Mesendoderm (in vitro differentiated cells): Measurements from ENCODE around the gene UQCRC2.

Experiments
- DNase-seq: peaks from one replicate; pipeline ENCODE4 v3.0.0; 2013
- H2AK5ac ChIP-seq: 2 replicates; pipeline ENCODE4 v1.6.1; 2013; ENCODE audit warnings: low read length, inconsistent platforms
- H2BK120ac ChIP-seq: 2 replicates; pipeline ENCODE4 v1.6.1; 2013; ENCODE audit warnings: low read depth, mild to moderate bottlenecking, low read length, moderate library complexity, mixed read lengths
- H2BK15ac ChIP-seq: replicated peaks from 2 replicates; pipeline ENCODE4 v1.6.1; 2013; ENCODE audit warnings: low read depth, mild to moderate bottlenecking, moderate library complexity
- H2BK5ac ChIP-seq: 2 replicates; pipeline ENCODE4 v1.6.1; 2013; ENCODE audit warnings: low read length, inconsistent platforms
- H3K18ac ChIP-seq: 2 replicates; pipeline ENCODE4 v1.6.1; 2013; ENCODE audit warnings: mild to moderate bottlenecking, low read length, mixed read lengths
- H3K23ac ChIP-seq: one replicate; pipeline ENCODE4 v1.6.1; 2013; ENCODE audit warnings: low read length
- H3K27ac ChIP-seq: 2 replicates; pipeline ENCODE4 v1.5.1; 2013; ENCODE audit warnings: low read depth, mild to moderate bottlenecking, inconsistent platforms, low read length, moderate library complexity
- H3K27me3 ChIP-seq: 2 replicates; pipeline ENCODE4 v1.6.1; 2013; ENCODE audit warnings: low read length, control low read depth, mild to moderate bottlenecking, inconsistent platforms; ENCODE audit not compliant: insufficient read depth, poor library complexity
- H3K36me3 ChIP-seq: 2 replicates; pipeline ENCODE4 v1.6.1; 2013; ENCODE audit warnings: low read length, inconsistent platforms; ENCODE audit not compliant: control insufficient read depth, insufficient read depth
- H3K4ac ChIP-seq: one replicate; pipeline ENCODE4 v1.6.1; 2013; ENCODE audit warnings: low read depth, mild to moderate bottlenecking, low read length, moderate library complexity
- H3K4me1 ChIP-seq: 2 replicates; pipeline ENCODE4 v1.6.1; 2013; ENCODE audit warnings: low read depth, low read length, inconsistent platforms; ENCODE audit not compliant: control insufficient read depth
- H3K4me2 ChIP-seq: 2 replicates; pipeline ENCODE4 v1.6.1; 2013; ENCODE audit warnings: low read length
- H3K4me3 ChIP-seq: 2 replicates; pipeline ENCODE4 v1.5.1; 2013; ENCODE audit warnings: mild to moderate bottlenecking, low read length
- H3K56ac ChIP-seq: one replicate; pipeline ENCODE4 v1.6.1; 2013; ENCODE audit warnings: low read length
- H3K79me1 ChIP-seq: 2 replicates; pipeline ENCODE4 v1.6.1; 2013; ENCODE audit warnings: low read length, inconsistent platforms
- H3K79me2 ChIP-seq: 2 replicates; pipeline ENCODE4 v1.6.1; 2013; ENCODE audit warnings: mild to moderate bottlenecking, low read length; ENCODE audit not compliant: control insufficient read depth, insufficient read depth
- H3K9ac ChIP-seq: 2 replicates; pipeline ENCODE4 v1.6.1; 2013; ENCODE audit warnings: low read length, inconsistent platforms
- H4K5ac ChIP-seq: one replicate; pipeline ENCODE4 v1.6.1; 2013; ENCODE audit warnings: low read length
- H4K8ac ChIP-seq: one replicate; pipeline ENCODE4 v1.6.1; 2013; ENCODE audit warnings: low read depth, mild to moderate bottlenecking, control low read depth, low read length, moderate library complexity
- WGBS: extraction: QIAGEN DNeasy Blood & Tissue Kit; methylation state at CpG from one replicate; pipeline ENCODE4 v1.1.7; 2013; ENCODE audit warnings: low lambda C conversion rate, missing lambda C conversion rate; ENCODE audit not compliant: insufficient coverage; ENCODE audit errors: extremely low coverage; 5-methylcytosine and 5-hydroxymethylcytosine counted together

The UQCRC2 gene

GRCh38 chr16:22007159-22007508 is 54.0 kb downstream of the UQCRC2 start:
- H3K27me3 ChIP-seq: no peaks in the 10 kb centered on the region
- H3K4me1 ChIP-seq: peaks cover 5% of the 10 kb centered on the region
- H3K9ac ChIP-seq: peak overlapping the region; percentile 71
- no peak overlapping the region for H2BK15ac ChIP-seq
- H3K4me3 ChIP-seq: peak overlapping the region; percentile 33
- peaks cover 4% of the 10 kb centered on the region for H3K79me1 ChIP-seq
- no peak overlapping the region for H4K8ac ChIP-seq
- H3K18ac ChIP-seq: no peak overlapping the region
- no peak overlapping the region for H4K5ac ChIP-seq
- no peak overlapping the region for H3K4ac ChIP-seq
- no CpG with 5 or more reads among the region's 8 CpGs for WGBS
- DNase-seq: no peak
- no peak overlapping the region for H2AK5ac ChIP-seq
- peaks cover 1% of the 10 kb centered on the region for H3K79me2 ChIP-seq
- no peak overlapping the region for H3K27ac ChIP-seq
- no peak overlapping the region for H2BK5ac ChIP-seq
- no peak overlapping the region for H2BK120ac ChIP-seq
- H3K36me3 ChIP-seq: no peaks in the 10 kb centered on the region
- H3K56ac ChIP-seq: peak overlapping the region; percentile 67
- H3K23ac ChIP-seq: no peak overlapping the region
- H3K4me2 ChIP-seq: peak overlapping the region; percentile 39

GRCh38 chr16:22007509-22008214 is 54.5 kb downstream of the UQCRC2 start, which contains the start of gene MOSMO:
Gene MOSMO, plus strand, starts transcription at chr16:22008111. Its CDS starts 191 bp downstream, at chr16:22008302.
- Histone ChIP-seq H3K56ac (peak within 1 kb of the TSS; percentile 82), H3K23ac (no peak within 1 kb of the TSS), H4K8ac (peak within 1 kb of the TSS; percentile 70), H3K79me2 (peaks cover 1% of the 10 kb centered on the region), H2BK15ac (no peak within 1 kb of the TSS), H2BK120ac (no peak within 1 kb of the TSS), H3K79me1 (peaks cover 4% of the 10 kb centered on the region), H3K4me2 (peak within 1 kb of the TSS; percentile 79), H3K36me3 (no peaks in the 10 kb centered on the region), H4K5ac (no peak within 1 kb of the TSS), H3K4me3 (peak within 1 kb of the TSS; percentile 90), H3K18ac (peak within 1 kb of the TSS; percentile 96), H3K4ac (no peak within 1 kb of the TSS), H2AK5ac (no peak within 1 kb of the TSS), H3K27me3 (no peaks in the 10 kb centered on the region), H3K4me1 (peaks cover 5% of the 10 kb centered on the region), H3K9ac (peak within 1 kb of the TSS; percentile 80), H3K27ac (no peak within 1 kb of the TSS), H2BK5ac (no peak within 1 kb of the TSS)
- WGBS: no CpG with 5 or more reads among the region's 78 CpGs
- DNase-seq: peak; percentile 73

- Histone ChIP-seq H3K4me1 (peaks cover 5% of the 10 kb centered on the region), H3K4ac (no peak overlapping the region), H2BK15ac (no peak overlapping the region), H3K18ac (peak overlapping the region; percentile 65), H3K23ac (no peak overlapping the region), H4K5ac (no peak overlapping the region), H3K56ac (peak overlapping the region; percentile 82), H2AK5ac (no peak overlapping the region), H4K8ac (no peak overlapping the region), H3K27me3 (no peaks in the 10 kb centered on the region), H3K79me1 (peaks cover 4% of the 10 kb centered on the region), H2BK5ac (no peak overlapping the region), H3K27ac (no peak overlapping the region), H3K4me3 (peak overlapping the region; percentile 90), H3K4me2 (peak overlapping the region; percentile 79), H3K36me3 (no peaks in the 10 kb centered on the region), H3K9ac (peak overlapping the region; percentile 80), H2BK120ac (no peak overlapping the region), H3K79me2 (peaks cover 1% of the 10 kb centered on the region)
- DNase-seq: no peak
- no CpG with 5 or more reads among the region's 65 CpGs for WGBS
Observed at GRCh38 chr16:22008215-22009059, 55.3 kb downstream of the UQCRC2 start.

- Histone ChIP-seq H3K4me2 (no peak overlapping the region), H3K27ac (no peak overlapping the region), H3K79me2 (peaks cover 3% of the 10 kb centered on the region), H3K4me1 (peaks cover 5% of the 10 kb centered on the region), H2AK5ac (no peak overlapping the region), H4K5ac (no peak overlapping the region), H3K18ac (no peak overlapping the region), H3K36me3 (no peaks in the 10 kb centered on the region), H3K27me3 (no peaks in the 10 kb centered on the region), H3K9ac (no peak overlapping the region), H3K4ac (no peak overlapping the region), H2BK5ac (no peak overlapping the region), H2BK15ac (no peak overlapping the region), H2BK120ac (no peak overlapping the region), H3K4me3 (no peak overlapping the region), H4K8ac (no peak overlapping the region), H3K56ac (no peak overlapping the region), H3K79me1 (peaks cover 7% of the 10 kb centered on the region), H3K23ac (no peak overlapping the region)
- no CpG with 5 or more reads among the region's 5 CpGs for WGBS
- no peak for DNase-seq
Observed at GRCh38 chr16:22010902-22011301, 57.7 kb downstream of the UQCRC2 start.

- Histone ChIP-seq H4K5ac (no peak overlapping the region), H3K4me3 (no peak overlapping the region), H3K56ac (no peak overlapping the region), H2AK5ac (no peak overlapping the region), H3K4me1 (no peaks in the 10 kb centered on the region), H2BK15ac (no peak overlapping the region), H3K23ac (no peak overlapping the region), H3K18ac (no peak overlapping the region), H2BK5ac (no peak overlapping the region), H3K4ac (no peak overlapping the region), H3K4me2 (no peak overlapping the region), H4K8ac (no peak overlapping the region), H3K79me2 (peaks cover 3% of the 10 kb centered on the region), H2BK120ac (no peak overlapping the region), H3K79me1 (peaks cover 9% of the 10 kb centered on the region), H3K27me3 (no peaks in the 10 kb centered on the region), H3K27ac (no peak overlapping the region), H3K9ac (no peak overlapping the region), H3K36me3 (no peaks in the 10 kb centered on the region)
- no peak for DNase-seq
- WGBS: no CpG with 5 or more reads among the region's 2 CpGs
Observed at GRCh38 chr16:22012241-22012640, 59.1 kb downstream of the UQCRC2 start.
